Measurements from ENCODE around the gene ASB7. TPM values are rescaled to one million over a fixed set of nuclear protein-coding genes. Genes with fewer than 3 reads are reported as not detected.

Gene ASB7
- total RNA-seq, 1 donor: 13.8 TPM

- no peak for DNase-seq (ENCODE audit: low read depth)
- no peak for TF ChIP-seq CTCF (IDR thresholded peaks at IDR 0.05; ENCODE audit: insufficient read depth, low read length)
Observed at GRCh38 chr15:100566850-100567628, 35.4 kb upstream of the ASB7 start.

GRCh38 chr15:100569391-100569790 lies 33.0 kb upstream of the ASB7 start:
- TF ChIP-seq CTCF (IDR thresholded peaks at IDR 0.05; ENCODE audit: insufficient read depth, low read length): no peak
- no peak overlapping the region for H3K4me3 ChIP-seq (ENCODE audit: low read depth, low read length)
- no peak for DNase-seq (ENCODE audit: low read depth)

More at GRCh38 chr15:100566850-100567628, 35.4 kb upstream of the ASB7 start:
- H3K4me3 ChIP-seq (ENCODE audit: low read depth, low read length): no peak overlapping the region

GRCh38 chr15:100570275-100570674 lies 32.1 kb upstream of the ASB7 start:
- DNase-seq (ENCODE audit: low read depth): peak; percentile 20
- no peak for TF ChIP-seq CTCF (IDR thresholded peaks at IDR 0.05; ENCODE audit: insufficient read depth, low read length)
- H3K4me3 ChIP-seq (ENCODE audit: low read depth, low read length): no peak overlapping the region

GRCh38 chr15:100570735-100571313 lies 31.6 kb upstream of the ASB7 start:
- DNase-seq (ENCODE audit: low read depth): no peak
- no peak overlapping the region for H3K4me3 ChIP-seq (ENCODE audit: low read depth, low read length)
- TF ChIP-seq CTCF (IDR thresholded peaks at IDR 0.05; ENCODE audit: insufficient read depth, low read length): no peak

- no peak for TF ChIP-seq CTCF (IDR thresholded peaks at IDR 0.05; ENCODE audit: insufficient read depth, low read length)
- DNase-seq (ENCODE audit: low read depth): no peak
- H3K4me3 ChIP-seq (ENCODE audit: low read depth, low read length): no peak overlapping the region
Observed at GRCh38 chr15:100571592-100572167, 30.7 kb upstream of the ASB7 start.

GRCh38 chr15:100572362-100572983 lies 29.9 kb upstream of the ASB7 start:
- DNase-seq (ENCODE audit: low read depth): peak; percentile 52
- no peak overlapping the region for H3K4me3 ChIP-seq (ENCODE audit: low read depth, low read length)
- peak; percentile 46 for TF ChIP-seq CTCF (IDR thresholded peaks at IDR 0.05; ENCODE audit: insufficient read depth, low read length)

Data from fibroblast of the aortic adventitia (primary cell).